ENCODE results near the gene THBD. TPM values are rescaled to one million over a fixed set of nuclear protein-coding genes. Genes with fewer than 3 reads are reported as not detected.

The THBD gene
- total RNA-seq, 1 donor from 2014 or later: 77.6 TPM

DNA sequence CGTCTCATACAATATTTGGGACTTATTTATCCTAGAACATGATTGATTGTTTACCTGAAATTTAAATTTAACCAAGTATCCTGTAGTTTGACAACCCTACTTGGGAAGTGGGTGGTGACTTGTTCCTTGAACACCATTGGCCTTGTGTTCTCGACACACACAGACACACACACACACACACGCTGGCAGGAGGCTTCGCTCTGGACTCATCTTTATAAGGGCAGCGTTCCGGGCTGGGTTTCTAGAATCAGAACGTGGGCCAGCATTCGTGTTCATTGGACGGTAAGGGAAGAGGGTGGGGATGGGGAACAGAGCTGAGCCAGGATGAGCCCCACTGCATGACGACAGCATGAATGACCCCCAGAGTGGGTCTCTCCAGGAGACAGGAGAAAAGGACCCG lies 30.5 kb downstream of the THBD start:
- Histone ChIP-seq H3K36me3 (no peaks in the 10 kb centered on the region), H3K27me3 (ENCODE audit: low read depth) (no peaks in the 10 kb centered on the region), H3K27ac (no peak overlapping the region), H3K4me1 (no peaks in the 10 kb centered on the region), H3K4me3 (no peak overlapping the region), H3K9me3 (no peaks in the 10 kb centered on the region)
- TF ChIP-seq, protein P1, sequence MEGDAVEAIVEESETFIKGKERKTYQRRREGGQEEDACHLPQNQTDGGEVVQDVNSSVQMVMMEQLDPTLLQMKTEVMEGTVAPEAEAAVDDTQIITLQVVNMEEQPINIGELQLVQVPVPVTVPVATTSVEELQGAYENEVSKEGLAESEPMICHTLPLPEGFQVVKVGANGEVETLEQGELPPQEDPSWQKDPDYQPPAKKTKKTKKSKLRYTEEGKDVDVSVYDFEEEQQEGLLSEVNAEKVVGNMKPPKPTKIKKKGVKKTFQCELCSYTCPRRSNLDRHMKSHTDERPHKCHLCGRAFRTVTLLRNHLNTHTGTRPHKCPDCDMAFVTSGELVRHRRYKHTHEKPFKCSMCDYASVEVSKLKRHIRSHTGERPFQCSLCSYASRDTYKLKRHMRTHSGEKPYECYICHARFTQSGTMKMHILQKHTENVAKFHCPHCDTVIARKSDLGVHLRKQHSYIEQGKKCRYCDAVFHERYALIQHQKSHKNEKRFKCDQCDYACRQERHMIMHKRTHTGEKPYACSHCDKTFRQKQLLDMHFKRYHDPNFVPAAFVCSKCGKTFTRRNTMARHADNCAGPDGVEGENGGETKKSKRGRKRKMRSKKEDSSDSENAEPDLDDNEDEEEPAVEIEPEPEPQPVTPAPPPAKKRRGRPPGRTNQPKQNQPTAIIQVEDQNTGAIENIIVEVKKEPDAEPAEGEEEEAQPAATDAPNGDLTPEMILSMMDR (IDR thresholded peaks at IDR 0.05): no peak
- no peak for ATAC-seq
- no peak for DNase-seq
- intact Hi-C loops (cut with DNase I): no loop called here

DNA sequence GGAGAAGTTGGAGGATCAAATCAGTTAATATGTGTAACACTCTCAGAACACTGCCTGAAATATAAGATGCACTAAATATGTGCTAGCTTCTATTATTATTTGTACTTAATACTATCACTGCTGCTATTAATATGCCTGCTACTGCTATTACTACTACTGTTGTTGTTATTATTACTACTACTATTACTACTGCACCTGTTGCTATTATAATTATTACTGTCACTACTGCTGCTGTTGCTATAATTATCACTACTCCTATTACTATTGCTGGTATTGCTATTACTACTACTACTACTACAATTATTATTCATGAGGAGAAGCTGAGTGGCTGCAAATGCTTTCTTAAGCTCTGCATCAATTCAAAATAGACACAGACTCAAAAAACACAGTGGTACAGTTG lies 31.0 kb downstream of the THBD start:
- intact Hi-C loops (cut with DNase I): no loop called here
- Histone ChIP-seq H3K36me3 (no peaks in the 10 kb centered on the region), H3K9me3 (no peaks in the 10 kb centered on the region), H3K27ac (no peak overlapping the region), H3K4me1 (no peaks in the 10 kb centered on the region), H3K27me3 (ENCODE audit: low read depth) (no peaks in the 10 kb centered on the region), H3K4me3 (no peak overlapping the region)
- no peak for DNase-seq
- no peak for ATAC-seq
- TF ChIP-seq, protein P1 (IDR thresholded peaks at IDR 0.05): no peak

DNA sequence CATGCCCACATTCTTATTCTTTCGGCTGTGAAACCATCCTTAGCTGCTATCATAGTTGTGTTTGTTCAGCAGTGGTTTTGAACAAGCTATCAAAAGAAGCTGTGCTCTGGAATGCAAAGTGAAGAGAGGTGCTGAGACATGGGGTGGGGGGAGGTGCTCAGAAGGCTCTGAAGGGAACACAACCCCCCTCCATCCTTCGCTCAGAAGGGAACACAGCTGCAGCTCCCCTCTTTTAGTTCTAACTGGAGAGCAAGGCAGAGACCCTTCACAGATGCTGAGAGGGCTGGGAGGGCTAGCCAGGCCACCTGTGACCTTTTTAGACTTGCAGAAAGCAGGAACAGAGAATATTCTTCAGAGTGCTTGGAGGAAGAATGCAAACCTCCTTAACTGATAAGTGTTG lies 32.0 kb downstream of the THBD start:
- ATAC-seq: no peak

DNA sequence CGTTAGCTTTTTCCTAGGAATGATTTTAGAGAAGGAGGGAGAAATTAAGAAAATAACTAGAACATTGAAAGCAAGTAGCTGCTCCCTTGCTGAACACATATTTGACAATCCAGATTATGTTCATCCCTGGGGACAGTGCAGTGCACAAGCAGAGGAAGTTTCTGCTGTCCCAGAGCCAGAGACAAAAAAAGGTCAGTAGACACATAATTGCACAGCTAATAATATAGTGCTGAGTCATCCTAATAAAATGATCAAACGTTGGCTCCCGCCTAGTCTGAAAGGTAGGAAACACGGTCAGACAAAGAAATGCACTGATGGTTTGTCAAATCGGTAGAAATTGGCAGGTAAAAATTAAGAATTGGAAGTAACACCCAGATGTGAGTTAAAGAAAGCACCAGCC lies 36.0 kb downstream of the THBD start:
- TF ChIP-seq, protein P1 (IDR thresholded peaks at IDR 0.05): no peak
- DNase-seq (no peak), ATAC-seq (no peak)
- no peaks in the 10 kb centered on the region for H3K4me1 ChIP-seq
- intact Hi-C loops (cut with DNase I): no loop called here
- H3K9me3 ChIP-seq: no peaks in the 10 kb centered on the region
- no peak overlapping the region for H3K27ac ChIP-seq
- H3K27me3 ChIP-seq (ENCODE audit: low read depth): no peaks in the 10 kb centered on the region
- no peaks in the 10 kb centered on the region for H3K36me3 ChIP-seq
- no peak overlapping the region for H3K4me3 ChIP-seq

More for the DNA sequence above, 32.0 kb downstream of the THBD start:
- Histone ChIP-seq H3K36me3 (no peaks in the 10 kb centered on the region), H3K4me3 (no peak overlapping the region), H3K27me3 (ENCODE audit: low read depth) (no peaks in the 10 kb centered on the region), H3K9me3 (no peaks in the 10 kb centered on the region), H3K27ac (no peak overlapping the region), H3K4me1 (no peaks in the 10 kb centered on the region)
- intact Hi-C loops (cut with DNase I): no loop called here
- TF ChIP-seq, protein P1 (IDR thresholded peaks at IDR 0.05): no peak
- DNase-seq: no peak

DNA sequence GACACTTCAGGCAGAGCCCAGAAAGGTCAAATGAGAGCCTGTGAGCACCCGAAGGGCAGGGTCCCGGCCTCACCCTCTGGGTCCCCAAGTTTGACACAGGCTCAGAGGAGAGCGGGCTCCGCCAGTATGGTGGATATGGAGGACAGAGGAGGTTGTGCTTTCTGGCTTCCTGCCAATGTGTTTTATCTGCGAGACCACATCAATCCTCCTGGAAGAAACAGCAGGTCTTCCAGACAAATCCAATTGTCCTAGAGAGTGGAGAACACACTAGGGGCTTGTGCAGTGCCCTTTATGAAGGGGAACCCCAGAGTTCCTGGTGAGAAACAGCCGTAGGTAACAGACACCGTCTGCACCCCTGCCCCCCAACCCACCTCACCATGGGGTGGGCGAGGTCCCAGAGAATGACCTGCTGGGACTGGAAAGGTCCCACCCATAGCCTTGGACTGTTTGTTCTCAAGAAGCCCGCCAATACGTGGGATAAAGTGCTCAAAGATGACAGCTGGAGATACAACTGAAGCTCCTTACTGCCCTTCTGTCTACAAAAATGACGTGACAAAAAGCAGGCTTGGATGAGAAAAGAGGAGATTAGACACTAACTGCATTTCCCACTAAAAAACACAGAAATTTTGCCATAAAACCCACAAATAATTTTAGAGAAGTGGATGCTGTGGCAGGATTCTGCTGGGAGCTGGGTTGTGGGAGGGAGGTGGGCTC lies 38.3 kb downstream of the THBD start:
- TF ChIP-seq, protein P1 (IDR thresholded peaks at IDR 0.05): no peak
- no peak overlapping the region for H3K27ac ChIP-seq
- no peaks in the 10 kb centered on the region for H3K36me3 ChIP-seq
- ATAC-seq (no peak), DNase-seq (no peak)
- H3K4me3 ChIP-seq: no peak overlapping the region
- intact Hi-C loops (cut with DNase I): no loop called here
- H3K9me3 ChIP-seq: no peaks in the 10 kb centered on the region
- H3K27me3 ChIP-seq (ENCODE audit: low read depth): no peaks in the 10 kb centered on the region
- no peaks in the 10 kb centered on the region for H3K4me1 ChIP-seq

All from lower lobe of right lung (tissue), 2 donors.